ENCODE measurements around the gene DEPDC5. TPM values are rescaled to one million over a fixed set of nuclear protein-coding genes. Genes with fewer than 3 reads are reported as not detected.

The DEPDC5 gene
- total RNA-seq, 1 donor from 2014 or later: 39.5 TPM

DNA sequence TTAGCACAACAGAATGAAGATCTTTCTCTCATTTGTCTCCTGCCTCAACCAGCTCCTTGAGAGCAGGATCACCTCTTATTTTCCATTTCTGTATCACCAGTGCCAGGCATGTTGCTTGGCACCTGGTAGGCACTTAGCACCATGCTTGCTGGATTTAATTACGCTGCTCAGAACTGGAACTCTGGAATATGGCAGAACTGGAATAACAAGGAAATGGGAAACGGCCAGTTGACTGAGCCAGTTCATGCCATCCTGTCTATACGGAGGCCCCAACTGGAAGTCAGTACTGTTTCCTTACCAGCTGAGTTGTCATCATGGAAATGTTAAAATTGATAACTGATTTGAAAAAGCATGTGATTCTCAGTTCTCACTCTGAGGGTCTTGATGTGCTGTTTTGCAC, 121.0 kb downstream of the DEPDC5 start:
- Mint-ChIP-seq H3K36me3 (ENCODE audit: low read depth) (peaks cover 5% of the 10 kb centered on the region), H3K9me3 (no peaks in the 10 kb centered on the region), H3K27ac (ENCODE audit: unreplicated experiment) (no peak overlapping the region), H3K4me1 (no peaks in the 10 kb centered on the region), H3K4me3 (no peak overlapping the region), H3K27me3 (ENCODE audit: low read depth) (no peaks in the 10 kb centered on the region)
- no peak for DNase-seq (ENCODE audit: low read depth, low spot score)
- TF ChIP-seq, protein P1, sequence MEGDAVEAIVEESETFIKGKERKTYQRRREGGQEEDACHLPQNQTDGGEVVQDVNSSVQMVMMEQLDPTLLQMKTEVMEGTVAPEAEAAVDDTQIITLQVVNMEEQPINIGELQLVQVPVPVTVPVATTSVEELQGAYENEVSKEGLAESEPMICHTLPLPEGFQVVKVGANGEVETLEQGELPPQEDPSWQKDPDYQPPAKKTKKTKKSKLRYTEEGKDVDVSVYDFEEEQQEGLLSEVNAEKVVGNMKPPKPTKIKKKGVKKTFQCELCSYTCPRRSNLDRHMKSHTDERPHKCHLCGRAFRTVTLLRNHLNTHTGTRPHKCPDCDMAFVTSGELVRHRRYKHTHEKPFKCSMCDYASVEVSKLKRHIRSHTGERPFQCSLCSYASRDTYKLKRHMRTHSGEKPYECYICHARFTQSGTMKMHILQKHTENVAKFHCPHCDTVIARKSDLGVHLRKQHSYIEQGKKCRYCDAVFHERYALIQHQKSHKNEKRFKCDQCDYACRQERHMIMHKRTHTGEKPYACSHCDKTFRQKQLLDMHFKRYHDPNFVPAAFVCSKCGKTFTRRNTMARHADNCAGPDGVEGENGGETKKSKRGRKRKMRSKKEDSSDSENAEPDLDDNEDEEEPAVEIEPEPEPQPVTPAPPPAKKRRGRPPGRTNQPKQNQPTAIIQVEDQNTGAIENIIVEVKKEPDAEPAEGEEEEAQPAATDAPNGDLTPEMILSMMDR (conservative IDR thresholded peaks at IDR 0.05): no peak

DNA sequence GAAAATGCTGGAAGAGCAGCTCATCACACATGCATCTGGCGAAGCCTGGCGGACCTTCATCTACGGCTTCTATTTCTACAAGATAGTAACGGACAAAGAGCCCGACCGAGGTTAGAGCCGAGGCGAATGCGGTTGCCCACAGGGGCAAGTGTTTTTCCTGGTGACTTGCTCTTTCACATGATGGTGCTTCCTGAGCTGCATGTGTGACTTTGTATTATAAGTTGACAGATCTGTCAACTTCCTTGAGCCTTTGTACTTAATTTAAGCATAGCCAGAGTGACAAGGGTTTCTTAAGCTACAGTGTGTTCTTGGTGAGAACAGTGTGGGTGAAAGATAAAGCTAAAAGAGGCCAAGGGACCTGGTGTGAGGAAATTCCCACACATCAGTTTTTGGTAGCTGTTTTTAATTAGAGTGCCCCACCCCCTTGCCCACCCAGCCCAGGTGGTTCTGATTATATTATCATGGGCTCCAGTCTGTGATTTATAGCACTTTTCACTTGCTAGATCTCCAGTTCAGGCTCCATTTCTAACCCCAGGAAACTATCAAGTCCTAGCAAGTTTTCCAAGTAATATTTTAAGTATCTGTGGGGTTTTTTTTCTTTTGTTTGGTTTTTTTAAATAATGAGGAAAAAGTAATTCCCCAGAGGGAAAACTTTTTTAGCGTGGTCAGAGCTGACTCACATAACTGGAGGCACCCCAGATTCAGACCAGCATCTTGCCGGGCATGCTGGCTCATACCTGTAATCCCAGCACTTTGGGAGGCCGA, 122.5 kb downstream of the DEPDC5 start:
- TF ChIP-seq, protein P1 (conservative IDR thresholded peaks at IDR 0.05): no peak
- H3K27me3 Mint-ChIP-seq (ENCODE audit: low read depth): no peaks in the 10 kb centered on the region
- H3K9me3 Mint-ChIP-seq: no peaks in the 10 kb centered on the region
- H3K4me3 Mint-ChIP-seq: no peak overlapping the region
- H3K4me1 Mint-ChIP-seq: no peaks in the 10 kb centered on the region
- H3K36me3 Mint-ChIP-seq (ENCODE audit: low read depth): peaks cover 5% of the 10 kb centered on the region
- DNase-seq (ENCODE audit: low read depth, low spot score): no peak
- H3K27ac Mint-ChIP-seq (ENCODE audit: unreplicated experiment): no peak overlapping the region

DNA sequence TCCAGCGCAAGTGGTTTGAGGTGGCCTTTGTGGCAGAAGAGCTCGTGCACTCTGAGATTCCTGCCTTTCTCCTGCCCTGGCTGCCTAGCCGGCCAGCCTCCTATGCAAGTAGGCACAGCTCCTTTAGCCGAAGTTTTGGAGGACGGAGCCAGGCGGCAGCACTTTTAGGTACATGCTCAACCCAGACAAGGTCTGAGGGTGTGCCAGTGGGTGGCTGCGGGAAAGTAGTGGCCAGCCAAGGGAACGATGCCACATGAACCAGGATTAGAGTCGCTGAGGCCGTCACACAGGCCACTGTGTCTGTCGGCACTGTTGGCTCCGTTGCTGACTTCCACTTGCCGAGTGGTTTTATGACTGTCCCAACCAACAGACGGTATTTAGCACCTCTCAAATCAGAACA, 125.8 kb downstream of the DEPDC5 start:
- Mint-ChIP-seq H3K27ac (ENCODE audit: unreplicated experiment) (peak overlapping the region; percentile 7), H3K4me3 (no peak overlapping the region), H3K36me3 (ENCODE audit: low read depth) (peaks cover 4% of the 10 kb centered on the region), H3K9me3 (no peaks in the 10 kb centered on the region), H3K27me3 (ENCODE audit: low read depth) (no peaks in the 10 kb centered on the region), H3K4me1 (no peaks in the 10 kb centered on the region)
- TF ChIP-seq, protein P1 (conservative IDR thresholded peaks at IDR 0.05): no peak
- DNase-seq (ENCODE audit: low read depth, low spot score): no peak

DNA sequence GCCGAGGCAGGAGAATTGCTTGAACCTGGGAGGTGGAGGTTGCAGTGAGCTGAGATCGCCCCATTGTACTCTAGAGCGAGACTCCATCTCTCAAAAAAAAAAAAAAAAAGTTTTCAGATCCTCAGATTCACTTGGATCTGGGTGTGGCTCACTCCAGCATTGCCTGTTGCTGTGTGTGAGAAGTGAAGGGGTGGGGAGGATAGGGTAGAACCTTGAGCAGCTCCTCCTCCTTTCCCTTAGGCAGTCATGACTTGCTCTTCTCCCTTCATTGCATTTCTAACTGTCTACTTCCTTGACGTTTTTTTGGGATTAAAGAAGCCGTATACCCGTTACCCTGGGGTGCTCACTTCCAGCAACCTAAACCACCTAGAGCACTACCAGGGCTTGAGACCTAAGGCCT, 127.4 kb downstream of the DEPDC5 start:
- H3K9me3 Mint-ChIP-seq: no peaks in the 10 kb centered on the region
- TF ChIP-seq, protein P1 (conservative IDR thresholded peaks at IDR 0.05): no peak
- no peaks in the 10 kb centered on the region for H3K4me1 Mint-ChIP-seq
- H3K4me3 Mint-ChIP-seq: no peak overlapping the region
- H3K27me3 Mint-ChIP-seq (ENCODE audit: low read depth): no peaks in the 10 kb centered on the region
- no peak for DNase-seq (ENCODE audit: low read depth, low spot score)
- no peak overlapping the region for H3K27ac Mint-ChIP-seq (ENCODE audit: unreplicated experiment)
- H3K36me3 Mint-ChIP-seq (ENCODE audit: low read depth): peaks cover 2% of the 10 kb centered on the region

DNA sequence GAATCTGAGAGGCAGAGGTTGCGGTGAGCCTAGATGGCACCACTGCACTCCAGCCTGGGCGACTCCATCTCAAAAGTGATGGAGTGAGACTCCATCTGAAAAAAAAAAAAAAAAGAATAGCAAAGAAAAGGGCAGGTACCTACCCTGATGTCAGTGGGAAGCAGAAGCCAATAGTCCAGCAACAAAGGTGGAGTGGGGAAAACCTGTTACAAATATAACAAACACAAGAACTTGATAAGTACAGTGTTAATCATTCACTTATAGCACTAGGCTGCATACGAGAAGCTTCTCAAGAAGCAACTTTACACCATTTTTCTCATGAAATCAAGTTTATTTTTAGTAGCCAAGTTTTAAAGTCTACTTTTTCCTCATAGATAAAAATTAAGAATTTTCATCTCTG, 128.0 kb downstream of the DEPDC5 start:
- Mint-ChIP-seq H3K27ac (ENCODE audit: unreplicated experiment) (no peak overlapping the region), H3K9me3 (no peaks in the 10 kb centered on the region)

More for the DNA sequence above, 128.0 kb downstream of the DEPDC5 start:
- H3K4me3 Mint-ChIP-seq: no peak overlapping the region
- no peaks in the 10 kb centered on the region for H3K27me3 Mint-ChIP-seq (ENCODE audit: low read depth)
- no peak for DNase-seq (ENCODE audit: low read depth, low spot score)
- no peaks in the 10 kb centered on the region for H3K4me1 Mint-ChIP-seq
- TF ChIP-seq, protein P1 (conservative IDR thresholded peaks at IDR 0.05): no peak
- H3K36me3 Mint-ChIP-seq (ENCODE audit: low read depth): peaks cover 2% of the 10 kb centered on the region

All from neural crest cell (in vitro differentiated cells).